Parathyroid adenoma (tissue), 2 donors: ENCODE data around the gene ATP11B.

Experiments used
- H2AFZ ChIP-seq: fragments of 300-600 bp; sonication (generic); one replicate; pipeline ENCODE4 v1.7.0; 2017; ENCODE audit warnings: antibody characterized with exemption, mild to moderate bottlenecking
- H3K27ac ChIP-seq: fragments of 300-600 bp; sonication (generic); one replicate; pipeline ENCODE4 v1.7.0; 2017
- H3K27me3 ChIP-seq: fragments of 300-600 bp; sonication (generic); one replicate; pipeline ENCODE4 v1.7.0; 2017; ENCODE audit warnings: low read length; ENCODE audit not compliant: control insufficient read depth, insufficient read depth
- H3K36me3 ChIP-seq: fragments of 300-600 bp; sonication (generic); one replicate; pipeline ENCODE4 v1.7.0; 2017; ENCODE audit warnings: low read length; ENCODE audit not compliant: control insufficient read depth, insufficient read depth
- H3K4me1 ChIP-seq: fragments of 300-600 bp; sonication (generic); one replicate; pipeline ENCODE4 v1.7.0; 2017; ENCODE audit warnings: control low read depth
- H3K4me2 ChIP-seq: fragments of 300-600 bp; sonication (generic); one replicate; pipeline ENCODE4 v1.7.0; 2017; ENCODE audit warnings: low read length
- H3K4me3 ChIP-seq: fragments of 300-600 bp; sonication (generic); one replicate; pipeline ENCODE4 v1.7.0; 2017; ENCODE audit warnings: low read depth, low read length
- H3K79me2 ChIP-seq: fragments of 300-600 bp; sonication (generic); one replicate; pipeline ENCODE4 v1.7.0; 2017; ENCODE audit warnings: control low read depth
- H3K9ac ChIP-seq: fragments of 300-600 bp; sonication (generic); one replicate; pipeline ENCODE4 v1.7.0; 2017; ENCODE audit warnings: mild to moderate bottlenecking
- H3K9me3 ChIP-seq: fragments of 300-600 bp; sonication (generic); one replicate; pipeline ENCODE4 v1.7.0; 2017; ENCODE audit warnings: low read length; ENCODE audit not compliant: control insufficient read depth
- TF ChIP-seq, protein P1 (sequence below): fragments of 300-600 bp; sonication (generic); IDR thresholded peaks from one replicate; pipeline ENCODE4 v1.7.0; 2017; ENCODE audit warnings: antibody characterized with exemption, mild to moderate bottlenecking
- donor health status: primary hyperparathyroidism.

Gene ATP11B

DNA sequence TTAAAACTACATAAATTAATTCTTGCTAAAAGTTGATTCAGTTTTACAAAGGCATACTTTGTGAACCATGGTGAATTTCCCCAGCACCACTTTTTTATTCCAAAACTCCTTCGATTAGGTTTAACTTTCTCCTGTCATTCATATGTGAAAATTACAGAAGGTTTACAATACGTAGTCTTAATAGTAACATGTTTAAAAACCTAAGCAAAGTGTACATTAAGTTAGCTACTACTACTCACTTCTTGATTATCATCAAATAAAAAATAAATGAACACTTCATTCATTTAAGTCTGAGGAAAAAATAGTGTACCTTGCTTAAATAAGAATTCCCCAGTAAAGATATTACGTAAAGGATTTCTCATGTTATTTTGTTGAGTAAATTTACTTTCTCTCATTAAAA lies 148.4 kb downstream of the ATP11B start:
- no peaks in the 10 kb centered on the region for H3K36me3 ChIP-seq
- TF ChIP-seq, protein P1, sequence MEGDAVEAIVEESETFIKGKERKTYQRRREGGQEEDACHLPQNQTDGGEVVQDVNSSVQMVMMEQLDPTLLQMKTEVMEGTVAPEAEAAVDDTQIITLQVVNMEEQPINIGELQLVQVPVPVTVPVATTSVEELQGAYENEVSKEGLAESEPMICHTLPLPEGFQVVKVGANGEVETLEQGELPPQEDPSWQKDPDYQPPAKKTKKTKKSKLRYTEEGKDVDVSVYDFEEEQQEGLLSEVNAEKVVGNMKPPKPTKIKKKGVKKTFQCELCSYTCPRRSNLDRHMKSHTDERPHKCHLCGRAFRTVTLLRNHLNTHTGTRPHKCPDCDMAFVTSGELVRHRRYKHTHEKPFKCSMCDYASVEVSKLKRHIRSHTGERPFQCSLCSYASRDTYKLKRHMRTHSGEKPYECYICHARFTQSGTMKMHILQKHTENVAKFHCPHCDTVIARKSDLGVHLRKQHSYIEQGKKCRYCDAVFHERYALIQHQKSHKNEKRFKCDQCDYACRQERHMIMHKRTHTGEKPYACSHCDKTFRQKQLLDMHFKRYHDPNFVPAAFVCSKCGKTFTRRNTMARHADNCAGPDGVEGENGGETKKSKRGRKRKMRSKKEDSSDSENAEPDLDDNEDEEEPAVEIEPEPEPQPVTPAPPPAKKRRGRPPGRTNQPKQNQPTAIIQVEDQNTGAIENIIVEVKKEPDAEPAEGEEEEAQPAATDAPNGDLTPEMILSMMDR = no peak
- H3K79me2 ChIP-seq = no peaks in the 10 kb centered on the region
- no peak overlapping the region for H3K4me3 ChIP-seq
- H3K4me2 ChIP-seq = no peak overlapping the region
- no peaks in the 10 kb centered on the region for H3K27me3 ChIP-seq
- no peak overlapping the region for H2AFZ ChIP-seq
- no peak overlapping the region for H3K27ac ChIP-seq
- no peaks in the 10 kb centered on the region for H3K9me3 ChIP-seq
- no peaks in the 10 kb centered on the region for H3K4me1 ChIP-seq
- no peak overlapping the region for H3K9ac ChIP-seq

DNA sequence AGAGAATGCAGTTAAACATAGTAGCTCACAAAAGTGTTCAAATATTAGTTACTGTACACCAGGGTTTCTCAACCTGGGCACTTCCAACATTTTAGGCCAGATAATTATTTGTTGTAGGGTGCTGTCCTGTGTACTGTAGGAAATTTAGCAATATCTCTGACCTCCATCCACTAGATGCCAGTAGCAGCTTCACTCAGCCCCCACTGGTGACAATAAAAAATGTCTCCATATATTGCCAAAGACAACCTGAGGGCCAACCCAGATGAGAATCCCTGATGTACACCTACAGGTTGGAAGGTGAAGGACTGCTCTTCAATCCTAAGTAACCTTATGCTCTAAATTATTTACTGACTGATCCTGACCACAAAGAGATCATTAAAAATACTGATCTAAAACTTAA lies 154.6 kb downstream of the ATP11B start:
- no peak overlapping the region for H2AFZ ChIP-seq
- H3K4me1 ChIP-seq = no peaks in the 10 kb centered on the region
- H3K27me3 ChIP-seq = no peaks in the 10 kb centered on the region
- no peaks in the 10 kb centered on the region for H3K36me3 ChIP-seq
- no peak overlapping the region for H3K4me2 ChIP-seq
- H3K4me3 ChIP-seq = no peak overlapping the region
- H3K79me2 ChIP-seq = no peaks in the 10 kb centered on the region
- no peaks in the 10 kb centered on the region for H3K9me3 ChIP-seq
- H3K27ac ChIP-seq = no peak overlapping the region
- H3K9ac ChIP-seq = no peak overlapping the region
- TF ChIP-seq, protein P1 = no peak

DNA sequence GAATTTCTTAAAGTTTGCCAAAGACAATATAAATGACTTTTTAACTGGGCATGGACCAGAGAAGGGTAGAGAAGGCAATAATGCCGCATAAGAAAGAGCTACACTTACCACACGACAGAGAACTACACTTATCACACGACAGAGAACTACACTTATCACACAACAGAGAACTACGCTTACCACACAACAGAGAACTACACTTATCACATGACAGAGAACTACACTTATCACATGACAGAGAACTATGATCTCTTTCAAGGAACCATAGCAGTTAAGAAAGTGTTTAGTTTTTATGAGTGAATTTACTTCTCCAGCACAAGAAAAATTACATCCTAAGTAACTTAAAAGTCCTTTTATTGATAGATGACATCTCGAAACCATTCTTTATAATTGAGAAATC lies 155.0 kb downstream of the ATP11B start:
- no peaks in the 10 kb centered on the region for H3K36me3 ChIP-seq
- TF ChIP-seq, protein P1 = no peak
- no peak overlapping the region for H3K4me2 ChIP-seq

DNA sequence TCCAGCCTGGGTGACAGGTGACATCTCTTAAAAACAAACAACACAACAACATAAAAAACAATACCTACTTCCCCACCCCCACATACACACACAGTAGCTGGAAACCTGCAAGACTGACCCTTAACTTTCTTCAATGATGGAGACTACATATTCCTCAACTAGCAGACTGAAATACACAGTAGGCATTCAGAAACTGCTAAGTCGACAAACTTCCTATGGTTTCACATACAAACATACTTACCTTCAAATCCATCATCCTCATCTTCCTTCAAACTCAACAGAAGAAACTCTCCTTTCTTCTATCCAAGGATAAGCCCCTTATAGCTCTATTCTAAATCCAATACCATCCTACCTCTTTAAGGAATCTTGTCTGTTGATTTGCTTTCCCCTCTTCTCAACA lies 156.4 kb downstream of the ATP11B start:
- H3K4me2 ChIP-seq = no peak overlapping the region
- no peak overlapping the region for H3K4me3 ChIP-seq
- no peak overlapping the region for H2AFZ ChIP-seq
- H3K9me3 ChIP-seq = no peaks in the 10 kb centered on the region
- H3K9ac ChIP-seq = no peak overlapping the region
- no peaks in the 10 kb centered on the region for H3K79me2 ChIP-seq
- H3K4me1 ChIP-seq = no peaks in the 10 kb centered on the region
- no peaks in the 10 kb centered on the region for H3K27me3 ChIP-seq
- TF ChIP-seq, protein P1 = no peak
- no peaks in the 10 kb centered on the region for H3K36me3 ChIP-seq
- no peak overlapping the region for H3K27ac ChIP-seq

More for the DNA sequence above, 155.0 kb downstream of the ATP11B start:
- Histone ChIP-seq H3K79me2 (no peaks in the 10 kb centered on the region), H3K4me1 (no peaks in the 10 kb centered on the region), H2AFZ (no peak overlapping the region), H3K27me3 (no peaks in the 10 kb centered on the region), H3K27ac (no peak overlapping the region), H3K4me3 (no peak overlapping the region), H3K9me3 (no peaks in the 10 kb centered on the region), H3K9ac (no peak overlapping the region)

DNA sequence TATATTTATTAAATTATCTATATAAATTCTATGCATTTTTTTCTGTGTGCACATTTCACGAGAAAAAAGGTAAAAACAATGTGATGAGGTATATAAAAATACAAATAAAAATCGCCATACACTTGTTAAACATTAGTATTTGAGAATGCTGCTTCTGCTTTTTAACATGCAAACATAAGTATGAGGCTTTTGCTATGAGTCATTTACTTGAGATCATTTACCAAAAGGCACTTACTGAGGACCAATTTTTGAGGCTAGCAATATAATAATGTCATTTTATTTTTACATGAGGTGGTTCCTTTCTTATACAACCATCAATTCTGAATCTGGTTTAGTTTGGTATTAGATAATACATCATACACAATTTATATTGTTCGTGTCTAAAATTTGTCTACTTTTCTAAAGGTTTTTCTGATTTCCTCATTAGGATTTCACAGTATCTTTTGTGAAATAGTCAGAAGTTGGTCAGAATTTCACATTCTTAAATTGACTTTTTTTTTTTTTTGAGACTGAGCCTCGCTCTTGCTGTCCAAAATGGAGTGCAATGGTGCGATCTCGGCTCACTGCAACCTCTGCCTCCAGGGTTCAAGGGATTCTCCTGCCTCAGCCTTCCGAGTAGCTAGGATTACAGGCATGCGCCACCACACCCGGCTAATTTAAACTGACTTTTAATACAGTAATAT lies 161.4 kb downstream of the ATP11B start:
- TF ChIP-seq, protein P1 = no peak
- Histone ChIP-seq H3K4me2 (no peak overlapping the region), H3K79me2 (no peaks in the 10 kb centered on the region), H3K9me3 (no peaks in the 10 kb centered on the region), H3K4me3 (no peak overlapping the region), H3K4me1 (no peaks in the 10 kb centered on the region), H3K27me3 (no peaks in the 10 kb centered on the region), H2AFZ (no peak overlapping the region), H3K27ac (no peak overlapping the region), H3K36me3 (no peaks in the 10 kb centered on the region), H3K9ac (no peak overlapping the region)
